GM21423 (cell line): Measurements from ENCODE around the gene IMP4.
A peak's percentile ranks its signal among the peaks of the same experiment; 100 is the strongest.
"Not testable (repeated sequence)": the region's sequence is repeated elsewhere in the genome, so short reads cannot be mapped to it uniquely, and the experiment has no call there.

Experiments
- ATAC-seq: cut with Tn5 transposase; IDR thresholded peaks from one replicate; pipeline ENCODE4 v1.9.1; 2021; ENCODE audit warnings: mild to moderate bottlenecking, moderate library complexity; ENCODE audit not compliant: unreplicated experiment

IMP4 gene, protein sequence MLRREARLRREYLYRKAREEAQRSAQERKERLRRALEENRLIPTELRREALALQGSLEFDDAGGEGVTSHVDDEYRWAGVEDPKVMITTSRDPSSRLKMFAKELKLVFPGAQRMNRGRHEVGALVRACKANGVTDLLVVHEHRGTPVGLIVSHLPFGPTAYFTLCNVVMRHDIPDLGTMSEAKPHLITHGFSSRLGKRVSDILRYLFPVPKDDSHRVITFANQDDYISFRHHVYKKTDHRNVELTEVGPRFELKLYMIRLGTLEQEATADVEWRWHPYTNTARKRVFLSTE

DNA sequence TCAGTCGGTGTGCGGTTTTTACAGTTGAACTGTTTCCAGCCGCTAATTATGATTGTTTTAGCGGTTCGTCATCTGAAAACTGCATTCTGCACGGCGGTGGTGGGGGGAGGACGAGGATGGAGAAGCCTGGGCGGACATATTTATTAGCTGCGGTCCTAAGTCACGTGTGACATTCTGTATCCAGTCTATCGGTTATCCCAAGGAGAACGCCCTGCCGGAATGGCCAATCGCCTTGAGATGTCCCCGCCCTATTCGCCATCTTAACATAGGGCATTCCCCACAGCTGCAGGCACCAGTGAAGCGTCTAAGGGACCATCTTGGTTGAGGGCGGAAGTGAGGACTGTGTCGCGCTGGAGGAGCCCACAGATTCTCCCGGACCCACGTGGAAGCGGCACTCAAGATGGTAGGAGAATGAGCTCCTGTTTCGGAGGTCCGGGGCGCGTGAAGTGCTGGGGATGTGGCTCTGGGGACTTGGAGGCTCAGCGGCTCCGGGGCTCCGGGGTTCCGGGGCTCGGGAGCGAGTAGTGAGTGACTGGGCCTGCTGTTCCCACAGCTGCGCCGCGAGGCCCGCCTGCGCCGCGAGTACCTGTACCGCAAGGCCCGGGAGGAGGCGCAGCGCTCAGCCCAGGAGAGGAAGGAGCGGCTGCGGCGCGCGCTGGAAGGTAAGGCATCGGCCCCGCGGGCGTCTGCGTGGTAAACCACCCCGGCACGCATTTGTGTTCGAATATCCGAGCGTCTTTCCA, at the start of gene IMP4:
Gene IMP4 (plus strand): TSS at position 365 of the 743 bp plus-strand sequence. CDS start 36 bp downstream, at position 401.
- peak; percentile 86 for ATAC-seq

DNA sequence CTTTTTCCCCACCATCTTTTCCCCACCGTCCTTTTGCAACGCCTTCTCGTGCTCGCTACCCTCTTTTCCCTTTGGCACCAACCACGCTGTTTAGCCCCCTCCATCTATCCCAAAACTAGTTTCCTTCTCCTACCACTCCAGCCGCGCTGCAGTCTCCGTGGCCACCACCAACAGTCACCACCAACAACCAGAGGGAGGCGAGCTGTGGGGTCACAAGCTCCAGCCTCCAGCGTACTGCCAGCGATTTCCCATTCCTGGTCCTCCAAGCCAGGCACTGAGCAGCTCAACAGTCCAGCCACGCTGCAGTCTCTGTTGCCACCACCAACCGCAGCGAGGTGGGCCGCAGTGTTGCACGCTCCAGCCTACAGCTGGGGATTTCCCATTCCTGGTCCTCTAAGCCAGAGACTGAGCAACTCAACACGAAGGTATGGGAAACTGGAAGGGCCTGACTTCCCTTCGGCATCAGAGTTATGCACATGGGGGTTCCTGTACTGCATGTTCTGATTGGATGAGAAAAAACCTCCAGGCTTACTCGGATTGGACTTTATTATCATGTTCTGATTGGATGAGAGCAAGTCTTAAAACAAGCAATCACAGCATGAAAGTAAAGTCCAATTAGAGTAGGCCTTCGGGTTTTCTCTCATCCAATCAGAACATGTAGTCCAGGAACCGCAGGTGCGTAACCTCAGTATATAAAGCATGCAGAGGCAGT, 42.3 kb upstream of the IMP4 start:
- no peak for ATAC-seq

DNA sequence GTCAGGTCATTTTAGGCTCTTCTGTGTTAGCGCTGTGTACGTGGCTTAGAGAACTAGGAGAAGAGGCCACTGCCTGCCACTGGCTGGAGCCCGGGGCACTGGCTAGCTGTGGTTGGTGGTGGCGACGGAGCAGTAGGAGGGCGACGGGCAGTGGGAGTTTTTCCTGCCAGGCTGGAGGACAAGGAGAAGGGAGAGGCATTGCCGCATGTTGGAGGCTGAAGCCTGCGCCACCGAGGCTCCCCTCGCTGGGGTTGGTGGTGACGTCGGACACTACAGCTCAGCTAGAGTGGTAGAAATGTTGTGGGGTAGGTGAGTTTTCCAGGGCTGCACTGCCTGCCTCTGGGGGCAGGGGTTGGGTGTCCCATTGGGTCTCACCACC, 41.7 kb upstream of the IMP4 start:
- no peak for ATAC-seq

DNA sequence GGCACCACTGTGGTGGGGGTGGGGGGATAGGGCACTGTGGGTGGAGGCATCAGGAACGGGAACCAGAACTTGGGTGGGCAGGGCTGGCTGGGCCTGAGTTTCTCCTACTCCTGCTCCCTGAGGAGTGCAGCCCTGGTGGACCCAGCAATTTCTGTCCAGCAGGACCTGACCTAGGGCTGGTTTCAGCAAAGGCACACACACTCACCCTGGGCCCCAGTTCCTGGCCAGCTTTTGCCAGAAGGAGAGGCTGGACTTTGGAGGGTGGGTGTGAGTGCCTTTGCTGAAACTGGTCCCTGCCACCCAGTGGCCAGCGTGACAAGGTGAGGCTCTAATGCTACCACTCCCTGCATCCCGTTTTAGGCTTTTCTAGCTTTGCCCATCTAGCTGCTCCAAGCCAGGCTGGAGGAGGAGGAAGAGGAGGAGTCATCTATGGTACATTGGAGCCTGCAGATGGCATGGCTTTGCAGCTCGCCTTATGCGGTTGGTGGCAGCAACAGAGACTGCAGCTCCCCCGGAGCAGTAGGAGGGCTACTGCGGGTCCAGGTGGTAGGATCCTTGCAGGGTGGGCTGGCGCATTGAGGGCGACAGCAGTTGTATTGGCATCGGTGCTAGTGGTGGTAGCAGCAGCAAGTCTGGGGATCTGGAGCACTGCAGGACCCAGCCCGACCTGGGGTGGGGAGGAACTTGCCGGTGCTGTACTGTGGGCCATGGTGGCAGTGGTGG, 40.4 kb upstream of the IMP4 start:
- no peak for ATAC-seq

DNA sequence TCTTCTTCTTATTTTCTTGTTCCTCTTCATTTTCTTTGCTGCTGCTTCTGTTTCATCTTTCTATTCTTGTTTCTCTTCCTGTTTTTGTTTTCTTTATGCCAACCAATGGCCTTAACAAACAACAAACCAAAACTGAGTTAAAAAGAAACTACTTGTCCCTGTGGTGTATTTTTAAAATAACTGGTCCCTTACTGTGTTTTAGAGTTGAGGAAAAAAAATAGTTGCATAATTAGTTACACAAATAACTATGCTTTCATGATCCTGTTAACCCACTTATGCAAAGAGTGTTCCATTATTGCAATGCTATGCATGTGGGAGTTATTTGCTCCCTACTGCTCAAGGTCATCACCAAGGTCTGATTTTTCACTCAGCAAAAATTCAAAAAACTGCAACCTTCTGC, 39.5 kb upstream of the IMP4 start:
- ATAC-seq = no peak

DNA sequence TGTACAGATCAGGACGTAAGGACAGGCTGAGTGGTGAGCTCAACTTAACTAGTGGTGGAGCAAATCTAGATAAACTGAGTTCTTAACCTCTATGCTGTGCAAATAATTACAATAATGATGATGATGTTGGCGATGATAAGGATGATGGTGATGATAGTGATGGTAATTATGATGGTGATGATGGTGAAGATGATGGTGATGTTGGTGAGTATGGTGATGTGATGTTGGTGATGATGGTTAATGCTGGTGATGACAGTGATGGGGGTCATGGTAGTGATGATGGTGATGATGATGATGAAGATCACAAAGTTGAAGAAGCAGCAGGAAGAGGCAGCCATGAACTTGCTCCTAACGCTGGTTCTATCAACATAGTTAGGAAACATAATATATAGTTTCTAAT, 38.0 kb upstream of the IMP4 start:
- ATAC-seq = no peak

DNA sequence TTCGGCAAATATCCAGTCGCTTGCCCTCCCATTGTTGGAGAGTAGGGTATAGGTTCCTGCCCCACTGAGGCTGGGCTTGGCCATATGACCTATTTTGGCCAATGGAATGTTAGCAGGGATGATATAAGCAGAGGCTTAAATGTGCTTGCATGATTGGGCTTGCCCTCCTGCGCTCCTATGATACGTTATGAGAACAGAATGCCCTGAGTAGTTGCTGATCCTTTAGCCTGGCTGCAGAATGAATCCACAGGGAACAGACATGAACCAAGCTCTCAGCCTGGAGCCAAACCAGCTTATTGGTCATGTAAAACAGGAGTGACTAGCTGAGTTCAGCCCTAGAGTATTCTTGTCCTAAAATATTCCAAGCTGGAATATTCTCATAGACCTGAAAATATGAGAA, 34.8 kb upstream of the IMP4 start:
- no peak for ATAC-seq

DNA sequence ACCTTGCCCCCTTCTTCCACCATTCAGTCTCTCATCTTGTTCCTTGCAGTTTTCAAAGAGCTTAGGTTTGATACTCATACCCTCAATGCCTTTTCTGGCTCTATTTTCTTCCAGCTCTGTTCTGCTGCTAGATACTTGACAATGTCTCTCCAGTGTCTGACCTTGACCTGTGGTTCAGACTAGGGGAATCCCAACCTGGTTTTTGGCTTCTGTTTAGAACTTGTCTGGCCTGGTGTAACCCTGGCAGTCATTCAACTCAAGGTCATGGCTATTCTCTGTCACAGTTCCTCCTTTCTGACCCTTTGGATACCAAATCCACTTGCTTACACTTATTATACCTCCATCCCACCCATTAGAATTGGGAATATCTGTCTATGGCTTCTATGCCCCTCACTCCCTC, 31.8 kb upstream of the IMP4 start:
- no peak for ATAC-seq

DNA sequence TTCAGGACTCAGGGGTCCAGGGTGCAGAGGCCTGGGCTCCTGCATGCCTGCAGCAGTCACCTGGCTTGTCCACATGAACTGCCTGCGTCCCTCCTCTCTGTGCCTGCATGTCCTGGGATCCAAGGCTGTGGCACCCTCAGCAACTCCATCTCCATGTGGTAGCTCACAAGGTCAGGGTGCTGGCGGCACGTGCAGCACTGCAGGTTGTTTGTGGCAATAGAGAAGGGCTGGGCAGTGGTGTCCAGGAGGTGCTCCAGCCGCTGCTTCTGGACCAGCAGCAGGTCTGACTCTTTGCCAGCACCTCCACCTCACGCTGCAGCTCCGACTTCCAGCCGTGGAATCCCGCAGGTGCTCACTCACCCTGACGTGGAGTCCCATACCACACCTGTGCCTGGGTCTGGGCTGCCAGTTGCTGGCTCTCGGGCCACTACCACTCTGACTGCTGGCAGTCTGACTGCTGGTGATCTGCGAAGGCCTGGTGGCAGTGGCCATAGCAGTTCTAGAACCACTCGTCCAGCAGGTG, 28.8 kb upstream of the IMP4 start:
- no peak for ATAC-seq

DNA sequence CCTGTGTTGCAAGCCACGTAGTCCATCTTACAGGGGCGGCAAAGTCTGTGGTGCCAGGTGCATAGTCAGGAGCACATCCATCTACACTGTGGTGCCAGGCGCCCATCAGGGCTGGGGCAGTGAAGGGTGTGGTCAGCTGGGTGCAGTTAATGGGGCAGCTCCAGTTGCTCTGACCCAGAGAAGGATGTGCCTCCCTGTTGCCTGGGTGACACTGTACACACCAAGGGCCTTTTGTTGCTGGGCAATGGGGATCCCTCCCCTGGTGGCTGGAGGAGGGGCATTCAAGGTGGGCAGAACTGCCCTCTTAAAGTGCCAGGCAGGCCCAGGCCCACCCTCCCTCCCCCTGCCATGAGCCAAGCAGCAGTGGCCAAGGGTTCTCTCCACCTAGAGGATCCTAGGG, 28.3 kb upstream of the IMP4 start:
- ATAC-seq = no peak

DNA sequence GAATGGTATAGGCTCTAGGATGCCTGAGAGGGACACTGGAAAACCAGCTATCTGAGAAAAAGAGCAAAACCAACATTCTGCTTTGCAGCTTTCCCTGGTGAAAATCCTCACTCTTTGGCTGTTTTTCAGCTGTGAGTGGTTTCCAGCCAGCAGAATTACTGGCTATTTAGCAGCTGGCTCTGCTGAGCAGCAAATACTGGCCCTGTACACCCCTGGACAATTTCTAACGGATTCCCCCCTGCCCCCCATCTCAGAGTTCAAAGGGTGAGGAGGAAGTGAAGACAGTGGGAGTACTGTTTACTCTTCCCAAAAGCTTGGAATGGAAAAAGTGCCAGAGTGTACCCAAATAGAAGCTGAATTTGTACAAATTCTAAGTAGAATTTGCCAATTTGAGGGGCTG, 26.1 kb upstream of the IMP4 start:
- ATAC-seq = no peak

DNA sequence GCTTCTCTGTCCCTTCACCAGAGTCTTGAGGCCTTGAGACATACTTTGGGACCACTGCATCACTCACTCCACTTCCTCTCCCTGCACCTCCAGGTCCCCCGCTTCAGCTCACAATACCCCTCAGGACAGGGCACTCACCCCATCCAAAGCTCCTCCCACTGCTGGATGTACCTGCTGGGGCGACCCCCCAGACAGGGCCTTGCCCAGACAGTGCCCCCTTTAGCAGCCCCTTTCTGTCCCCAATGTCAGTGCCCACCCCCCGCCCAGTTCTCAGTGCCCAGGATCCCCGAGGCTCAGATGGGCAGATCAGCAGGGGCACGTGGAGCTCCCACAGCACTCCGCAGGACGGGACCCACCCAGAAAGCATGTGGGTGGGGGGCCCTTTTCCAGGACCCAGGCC, 23.8 kb upstream of the IMP4 start:
- no peak for ATAC-seq

DNA sequence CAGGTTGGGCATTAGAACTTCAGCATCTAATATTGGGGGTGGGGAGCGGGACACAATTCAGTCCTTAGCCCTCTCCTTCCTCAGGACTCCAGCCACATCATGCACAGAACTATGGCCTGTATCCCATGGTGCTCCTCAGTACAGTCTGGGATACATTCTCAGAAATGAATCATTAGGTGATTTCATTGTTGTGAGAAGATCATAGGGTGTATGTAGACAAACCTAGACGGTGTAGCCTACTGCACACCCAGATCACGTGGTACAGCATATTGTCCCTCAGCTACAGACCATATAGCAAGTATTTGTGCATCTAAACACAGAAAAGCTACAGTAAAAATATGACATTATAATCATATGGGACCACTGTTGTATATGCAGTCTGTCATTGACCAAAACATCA, 23.2 kb upstream of the IMP4 start:
- no peak for ATAC-seq

DNA sequence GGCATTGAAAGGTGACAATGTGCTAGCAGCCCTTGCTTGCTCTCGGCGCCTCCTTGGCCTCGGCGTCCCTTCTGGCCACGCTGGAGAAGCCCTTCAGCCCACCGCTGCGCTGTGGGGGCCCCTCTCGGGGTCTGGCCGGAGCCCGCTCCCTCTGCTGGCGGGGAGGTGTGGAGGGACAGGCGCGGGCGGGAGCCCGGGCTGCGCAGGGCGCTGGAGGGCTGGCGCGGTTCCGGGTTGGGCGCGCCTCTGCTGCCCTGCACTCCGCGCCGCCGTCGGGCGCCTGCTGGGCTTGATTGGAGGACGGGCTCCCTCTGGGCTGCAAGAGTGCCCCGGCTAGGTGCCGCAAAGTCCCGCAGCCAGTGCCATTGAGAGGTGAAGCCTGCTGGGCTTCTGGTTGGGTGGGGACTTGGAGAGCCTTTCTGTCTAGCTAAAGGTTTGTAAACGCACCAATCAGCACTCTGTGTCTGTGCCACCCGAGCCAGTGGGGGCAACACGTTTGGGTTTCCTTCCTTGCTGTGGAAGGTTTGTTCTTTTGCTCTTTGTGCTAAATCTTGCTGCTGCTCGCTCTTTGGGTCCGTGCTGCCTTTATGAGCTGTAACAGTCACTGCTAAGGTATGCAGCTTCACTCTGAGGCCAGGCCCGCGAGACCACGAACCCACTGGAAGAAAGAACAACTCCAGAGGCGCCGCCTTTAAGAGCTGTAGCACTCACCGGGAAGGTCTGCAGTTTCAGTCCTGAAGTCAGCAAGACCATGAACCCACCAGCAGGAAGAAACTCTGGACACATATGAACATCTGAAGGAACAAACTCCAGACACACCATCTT, 14.8 kb upstream of the IMP4 start:
- no peak for ATAC-seq

DNA sequence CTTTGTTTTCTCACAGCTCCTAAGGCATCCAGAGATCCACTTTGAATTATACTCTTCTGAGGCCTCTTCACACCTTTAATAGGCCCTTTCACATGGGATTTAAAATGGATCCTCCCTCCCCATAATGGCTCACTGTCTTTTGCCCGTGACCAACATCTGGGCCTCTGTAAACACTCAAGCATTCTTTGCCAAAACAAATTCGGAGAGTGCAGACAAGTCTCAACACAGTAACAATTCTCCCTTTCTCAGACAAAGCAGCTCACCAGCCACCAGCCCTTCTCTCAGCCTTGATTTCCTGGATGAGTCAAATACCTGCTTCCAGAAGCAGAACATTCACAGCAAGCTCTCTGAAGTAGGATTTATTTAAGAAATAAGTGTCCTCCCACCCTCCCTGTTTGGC, 14.0 kb upstream of the IMP4 start:
- no peak for ATAC-seq

DNA sequence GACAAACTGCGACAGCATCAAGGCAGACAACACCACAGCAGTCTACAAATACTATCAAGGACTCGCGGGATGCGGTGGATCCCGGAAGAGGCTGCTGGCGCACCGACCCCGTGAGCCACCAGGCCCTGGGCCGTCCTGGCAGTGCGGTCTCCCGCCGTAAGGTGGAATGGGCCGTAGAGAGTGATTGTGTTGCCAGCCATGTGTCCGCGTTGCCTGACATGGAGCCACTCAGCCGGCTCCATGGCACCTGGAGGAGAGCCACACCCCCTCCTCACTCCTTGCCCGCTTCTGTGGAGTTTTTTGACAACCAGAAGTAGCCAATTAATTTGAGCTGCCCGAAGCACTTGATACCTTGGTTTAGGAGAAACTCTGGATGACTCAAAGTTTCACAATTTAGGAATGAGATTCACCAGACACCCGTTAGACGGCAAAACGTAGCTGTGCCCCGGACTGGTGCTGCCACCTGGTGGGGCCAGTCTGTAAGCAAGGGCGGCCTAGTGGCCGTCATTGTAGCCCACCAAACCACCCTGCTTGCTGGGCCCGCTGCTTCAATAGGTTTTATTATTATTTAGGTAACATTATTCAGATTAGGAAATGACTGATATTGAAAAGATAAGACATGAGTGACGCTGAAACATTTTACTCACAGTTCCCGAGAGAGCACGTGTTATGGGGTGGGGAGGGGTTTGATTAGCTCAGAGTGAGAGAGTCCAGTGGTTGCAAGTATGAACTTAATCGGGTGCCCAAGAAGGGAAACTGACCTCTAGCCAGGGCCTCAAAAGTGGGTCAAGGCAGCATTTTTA, 10.2 kb upstream of the IMP4 start:
- peak; percentile 80 for ATAC-seq

DNA sequence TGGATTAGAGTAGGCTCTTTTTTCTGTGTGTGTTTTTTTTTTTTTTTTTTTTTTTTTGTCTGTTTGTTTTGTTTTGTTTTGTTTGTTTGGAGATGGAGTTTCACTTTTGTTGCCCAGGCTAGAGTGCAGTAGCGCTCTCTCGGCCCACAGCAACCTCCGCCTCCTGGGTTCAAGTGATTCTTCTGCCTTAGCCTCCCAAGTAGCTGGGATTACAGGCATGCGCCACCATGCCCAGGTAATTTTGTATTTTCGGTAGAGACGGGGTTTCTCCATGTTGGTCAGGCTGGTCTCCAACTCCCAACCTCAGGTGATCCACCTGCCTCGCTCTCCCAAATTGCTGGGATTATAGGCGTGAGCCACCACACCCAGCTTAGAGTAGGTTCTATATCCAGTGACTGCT, 9.4 kb upstream of the IMP4 start:
- not testable (repeated sequence) for ATAC-seq

DNA sequence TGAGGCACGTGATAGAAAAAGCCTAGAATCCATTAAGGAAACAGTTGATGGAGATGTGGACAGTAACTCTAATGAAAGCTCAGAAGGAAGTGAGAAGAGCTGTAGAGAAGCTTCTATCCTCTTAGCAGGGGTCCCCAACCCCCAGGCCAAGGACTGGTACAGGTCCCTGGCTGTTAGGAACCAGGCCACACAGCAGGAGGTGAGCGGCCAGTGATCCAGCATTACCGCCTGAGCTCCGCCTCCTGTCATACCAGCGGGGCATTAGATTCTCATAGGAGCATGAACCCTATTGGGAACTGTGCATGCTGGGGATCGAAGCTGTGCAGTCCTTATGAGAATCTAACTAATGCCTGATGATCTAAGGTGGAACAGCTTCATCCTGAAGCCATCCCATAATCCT, 8.7 kb upstream of the IMP4 start:
- no peak for ATAC-seq

DNA sequence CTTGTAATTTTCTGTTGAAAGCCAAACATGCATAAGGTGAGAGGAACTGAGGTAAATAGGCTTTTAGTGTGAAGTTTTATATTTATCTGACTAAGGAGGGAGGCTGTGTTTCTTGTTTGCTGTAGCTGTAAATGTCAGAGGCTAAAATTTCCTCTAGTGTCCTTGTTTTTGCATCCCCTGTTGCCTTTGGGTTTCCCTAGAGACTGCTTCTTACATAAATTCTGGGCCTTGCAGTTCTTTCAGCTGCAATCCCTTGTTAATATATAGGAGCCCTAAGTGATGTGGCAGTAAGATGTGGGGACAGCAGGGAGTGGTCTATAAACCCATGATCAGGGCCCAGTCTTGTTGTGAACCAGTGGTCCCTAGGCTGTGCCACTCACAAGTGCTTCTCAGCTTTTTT, 7.5 kb upstream of the IMP4 start:
- ATAC-seq = no peak
